Measurements from ENCODE around the gene MAPK8.
"Not testable (repeated sequence)": the region's sequence is repeated elsewhere in the genome, so short reads cannot be mapped to it uniquely, and the experiment has no call there.

MAPK8 gene

DNA sequence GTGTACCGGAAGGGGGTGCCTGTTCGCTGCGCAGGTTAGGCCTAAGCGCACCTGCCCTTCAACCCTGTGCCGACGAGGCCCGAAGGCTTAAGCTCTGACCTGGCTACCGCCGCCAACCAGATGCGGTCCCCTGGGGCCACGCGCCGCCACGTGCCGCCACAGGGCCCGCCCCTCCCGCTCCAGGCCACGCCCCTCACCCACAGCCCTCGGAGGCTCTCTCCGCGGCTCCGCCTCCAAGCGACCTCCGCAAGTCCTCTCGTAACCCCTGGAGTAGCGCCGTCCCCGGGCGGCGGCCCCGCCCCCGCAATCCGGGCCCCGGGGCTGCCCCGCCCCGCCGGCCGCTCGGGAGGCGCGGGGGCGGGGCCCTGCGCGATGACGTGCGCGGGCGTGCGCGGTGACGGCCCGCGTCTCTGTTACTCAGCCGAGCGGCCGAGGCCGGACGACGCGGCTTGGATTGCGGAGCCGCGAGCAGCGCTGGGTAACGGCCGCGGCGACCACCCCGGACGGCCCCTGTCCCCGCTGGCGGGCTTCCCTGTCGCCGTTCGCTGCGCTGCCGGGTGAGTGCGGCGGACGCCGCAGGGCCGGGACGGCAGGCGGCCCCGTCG lies at the start of gene MAPK8:
TSS of gene MAPK8 (plus strand) at position 413 of the 605 bp plus-strand sequence. CDS start 94,984 bp downstream, outside the sequence.
- peak; percentile 90 for DNase-seq (ENCODE audit: low read depth)

DNA sequence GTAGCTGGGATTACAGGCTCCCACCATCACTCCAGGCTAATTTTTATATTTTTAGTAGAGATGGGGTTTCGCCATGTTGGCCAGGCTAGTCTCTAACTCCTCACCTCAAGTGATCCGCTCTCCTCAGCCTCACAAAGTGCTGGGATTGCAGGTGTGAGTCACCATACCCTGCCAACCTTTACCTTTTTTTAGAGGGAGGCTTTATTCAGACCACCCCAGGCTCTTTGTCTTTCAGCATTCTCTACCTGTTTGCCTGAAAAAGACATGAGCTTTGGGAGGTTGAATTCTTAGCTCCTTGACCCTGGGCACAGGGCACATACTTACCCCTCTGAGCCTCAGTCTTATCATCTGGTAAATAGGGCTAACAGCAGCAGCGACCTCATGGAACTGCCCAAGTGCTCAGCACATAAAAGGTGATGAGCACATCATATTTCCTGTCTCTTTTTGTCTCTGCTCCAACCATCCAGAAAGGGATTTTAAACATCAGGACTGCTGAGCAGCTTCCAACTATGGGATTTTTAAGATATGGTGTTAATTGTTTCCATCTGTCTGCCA lies 49.0 kb upstream of the MAPK8 start:
- no peak for DNase-seq (ENCODE audit: low read depth)

DNA sequence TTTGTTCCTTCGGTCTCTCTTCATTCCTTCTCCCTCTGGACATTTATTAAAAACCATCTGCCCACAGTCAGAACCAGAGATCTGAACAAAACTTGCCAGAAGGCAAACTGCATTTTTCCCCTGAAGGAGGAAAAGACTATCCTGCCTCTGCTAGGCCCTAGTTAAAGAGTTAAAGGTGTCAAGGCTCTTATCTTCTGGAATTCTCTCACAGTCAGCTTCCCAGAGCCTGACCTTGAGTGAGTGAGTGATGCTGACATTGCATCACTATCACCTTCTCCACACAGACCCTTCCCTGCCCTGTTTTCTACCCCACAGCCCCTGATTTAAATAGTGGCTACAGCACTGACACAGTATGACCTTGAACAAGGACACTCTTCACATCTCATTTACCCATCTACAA lies 48.4 kb upstream of the MAPK8 start:
- DNase-seq (ENCODE audit: low read depth) = no peak

DNA sequence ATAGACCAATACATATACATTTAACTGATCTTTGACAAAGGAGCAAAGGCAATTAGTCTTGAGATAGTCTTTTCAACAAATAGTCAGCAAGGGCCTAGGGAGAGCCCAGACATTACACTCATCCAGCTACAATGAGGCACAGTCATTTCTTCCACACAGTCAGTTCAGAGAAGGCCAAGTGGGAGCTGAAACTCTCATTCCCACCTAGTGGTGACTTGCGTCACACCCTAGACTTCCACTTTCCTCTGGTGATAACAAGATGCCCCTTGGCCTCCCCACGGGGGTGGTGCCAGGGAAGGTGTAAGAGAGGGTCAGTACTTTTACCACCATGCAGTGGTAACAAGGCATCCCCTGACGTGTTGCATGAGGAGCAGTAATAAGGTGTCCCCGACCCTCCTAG lies 39.9 kb upstream of the MAPK8 start:
- no peak for DNase-seq (ENCODE audit: low read depth)

DNA sequence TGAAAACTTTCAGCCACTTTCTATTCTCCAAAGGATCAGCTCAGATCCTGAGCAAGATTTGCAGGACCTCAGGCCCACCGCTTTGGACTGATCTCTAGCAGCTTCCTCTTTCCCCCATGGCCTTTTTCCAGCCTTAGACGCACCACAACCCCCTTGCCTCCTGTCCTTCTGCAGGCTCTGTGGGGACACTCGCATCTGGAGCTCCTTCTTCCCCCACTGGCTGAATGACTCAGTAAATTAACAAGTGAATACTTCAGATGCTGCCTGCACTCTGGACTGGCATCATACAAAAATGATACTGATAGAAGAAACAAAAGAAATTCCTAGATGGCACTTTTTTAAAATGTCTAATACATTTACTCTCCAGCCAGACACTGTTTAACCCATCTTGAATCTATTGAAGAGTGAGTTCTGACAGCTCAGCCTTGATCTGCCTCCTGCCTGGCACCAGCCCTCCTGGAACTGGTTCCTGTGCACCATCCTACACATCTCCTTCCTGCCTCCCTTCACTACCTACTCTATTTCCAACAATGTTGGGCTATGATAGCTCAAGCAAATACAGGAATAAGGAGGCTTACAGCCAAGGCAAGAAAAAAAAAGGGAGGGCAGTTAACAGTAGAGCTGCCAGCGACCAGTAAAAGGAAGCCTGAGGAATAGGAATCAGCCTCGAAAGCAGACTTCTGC lies 35.3 kb upstream of the MAPK8 start:
- no peak for DNase-seq (ENCODE audit: low read depth)

DNA sequence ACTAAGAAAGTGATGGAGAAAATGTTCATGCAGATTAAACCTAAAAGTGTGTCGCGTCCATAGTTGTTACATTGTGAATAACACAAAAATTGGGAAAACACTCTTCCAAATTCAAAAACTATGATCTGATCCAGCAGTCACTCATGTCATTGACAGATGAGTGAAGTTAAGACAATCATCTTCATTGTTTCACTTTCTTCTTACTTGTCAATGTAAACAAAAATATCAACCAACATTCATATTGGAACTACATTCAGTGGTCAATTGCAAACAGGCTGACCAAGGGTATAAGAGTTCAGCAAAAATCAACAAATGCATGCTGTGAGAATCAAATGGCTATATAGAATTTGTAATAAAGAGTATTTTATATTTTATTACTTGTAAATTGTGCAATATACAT lies 33.8 kb upstream of the MAPK8 start:
- DNase-seq (ENCODE audit: low read depth) = no peak

DNA sequence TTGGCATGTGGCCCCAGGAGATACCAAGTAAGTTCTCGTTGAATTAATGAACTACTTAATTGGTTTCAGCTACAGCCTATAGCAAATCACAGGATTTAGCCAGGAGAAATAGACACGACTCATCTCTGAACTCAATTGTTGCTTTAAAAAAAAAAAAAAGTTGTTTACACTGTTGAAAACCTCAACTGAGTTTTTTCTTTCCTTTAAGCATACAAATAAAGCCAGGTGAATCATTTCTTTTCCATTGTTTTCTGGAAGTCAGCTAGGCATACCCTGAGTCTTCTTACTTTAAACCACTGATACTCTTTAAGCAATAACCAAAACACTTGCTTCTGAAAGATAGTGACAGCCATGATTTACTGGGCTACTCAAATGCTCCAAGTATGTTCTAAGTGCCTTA lies 32.7 kb upstream of the MAPK8 start:
- no peak for DNase-seq (ENCODE audit: low read depth)

DNA sequence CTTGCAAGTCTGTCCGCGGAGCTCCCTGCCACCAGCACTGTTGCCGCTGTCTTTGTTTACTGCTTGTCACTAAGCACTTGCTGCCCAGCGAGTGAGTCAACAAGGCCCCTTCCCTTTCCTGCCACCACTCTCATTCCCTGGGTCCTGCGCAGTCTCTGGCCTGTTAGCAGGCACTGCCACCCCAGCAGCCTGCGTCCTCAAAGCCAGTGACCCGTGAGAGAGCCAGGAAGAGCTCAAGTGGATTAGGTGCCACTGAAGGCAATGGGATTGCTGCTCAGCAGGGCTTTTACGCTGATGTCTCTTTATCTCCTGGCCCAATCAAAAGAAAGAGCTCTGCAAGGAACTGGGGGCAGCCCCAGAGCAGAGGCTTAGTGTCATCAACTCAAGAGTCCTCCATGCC lies 31.8 kb upstream of the MAPK8 start, which contains the start of gene FRMPD2:
TSS of gene FRMPD2 (minus strand) at position 61 of the 400 bp plus-strand sequence. CDS start 129 bp downstream, outside the sequence.
- DNase-seq (ENCODE audit: low read depth) = no peak

DNA sequence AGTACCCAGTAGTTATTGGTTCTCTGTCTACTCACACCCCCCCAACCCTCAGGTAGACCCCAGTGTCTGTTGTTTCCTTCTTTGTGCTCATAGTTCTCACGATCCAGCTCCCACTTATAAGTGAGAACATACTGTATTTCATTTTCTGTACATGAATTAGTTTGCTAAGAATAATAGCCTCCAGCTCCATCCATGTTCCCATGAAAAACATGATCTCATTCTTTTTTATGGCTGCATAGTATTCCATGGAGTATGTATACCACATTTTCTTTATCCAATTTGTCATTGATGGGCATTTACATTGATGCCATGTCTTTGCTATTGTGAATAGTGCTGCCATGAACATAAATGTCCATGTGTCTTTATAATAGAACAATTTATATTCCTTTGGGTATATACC lies 29.4 kb upstream of the MAPK8 start:
- DNase-seq (ENCODE audit: low read depth) = no peak

DNA sequence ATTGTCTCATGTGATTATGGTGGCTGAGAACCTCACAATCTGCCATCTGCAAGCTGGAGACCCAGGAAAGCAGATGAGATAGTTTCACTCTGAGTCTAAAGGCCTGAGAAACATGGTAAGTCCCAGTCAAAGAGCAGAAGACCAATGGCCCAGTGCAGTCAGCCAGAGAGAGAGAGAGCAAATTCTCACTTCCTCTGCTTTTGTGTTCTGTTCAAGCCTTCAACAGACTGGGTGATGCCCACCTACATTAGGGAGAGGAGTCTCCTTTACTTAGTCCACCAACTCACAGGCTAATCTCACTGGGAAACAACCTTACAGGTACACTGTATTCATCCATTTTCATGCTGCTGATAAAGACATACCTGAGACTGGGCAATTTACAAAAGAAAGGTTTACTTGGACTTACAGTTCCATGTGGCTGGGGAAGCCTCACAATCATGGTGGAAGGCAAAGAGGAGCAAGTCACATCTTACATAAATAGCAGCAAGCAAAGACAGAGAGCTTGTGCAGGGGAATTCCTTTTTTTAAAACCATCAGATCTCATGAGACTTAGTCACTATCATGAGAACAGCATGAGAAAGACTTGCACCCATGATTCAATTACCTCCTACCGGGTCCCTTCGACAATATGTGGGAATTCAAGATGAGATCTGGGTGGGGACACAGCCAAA lies 27.3 kb upstream of the MAPK8 start:
- no peak for DNase-seq (ENCODE audit: low read depth)

DNA sequence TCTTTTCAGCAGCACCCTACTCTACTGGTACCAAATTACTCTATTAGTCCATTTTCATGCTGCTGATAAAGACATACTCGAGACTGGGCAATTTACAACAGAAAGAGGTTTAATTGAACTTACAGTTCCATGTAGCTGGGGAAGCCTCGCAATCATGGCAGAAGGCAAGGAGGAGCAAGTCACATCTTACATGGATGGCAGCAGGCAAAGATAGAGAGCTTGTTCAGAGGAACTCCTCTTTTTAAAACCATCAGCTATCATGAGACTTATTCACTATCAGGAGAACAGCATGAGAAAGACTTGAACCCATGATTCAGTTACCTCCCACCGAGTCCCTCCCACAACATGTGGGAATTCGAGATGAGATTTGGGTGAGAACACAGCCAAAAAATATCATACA lies 24.8 kb upstream of the MAPK8 start:
- DNase-seq (ENCODE audit: low read depth) = not testable (repeated sequence)

DNA sequence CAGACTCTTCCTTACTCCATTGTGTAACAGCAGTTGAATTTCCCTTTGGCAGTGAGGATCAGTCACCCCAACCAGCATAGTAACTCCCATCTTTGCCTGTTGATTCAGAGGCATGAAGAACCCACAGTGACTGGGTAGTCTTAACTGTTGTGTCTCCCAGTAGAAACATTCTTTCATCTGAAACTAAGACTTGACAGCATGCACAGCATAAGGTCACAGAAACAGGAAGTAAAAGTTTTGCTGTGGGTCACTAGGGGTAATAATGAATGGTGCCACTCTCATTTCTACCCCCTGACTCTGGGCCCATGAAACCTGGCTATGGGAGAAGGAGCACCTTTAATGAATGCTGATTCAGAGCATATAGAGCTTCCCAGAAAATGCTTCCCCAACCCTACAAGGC lies 23.6 kb upstream of the MAPK8 start:
- no peak for DNase-seq (ENCODE audit: low read depth)

DNA sequence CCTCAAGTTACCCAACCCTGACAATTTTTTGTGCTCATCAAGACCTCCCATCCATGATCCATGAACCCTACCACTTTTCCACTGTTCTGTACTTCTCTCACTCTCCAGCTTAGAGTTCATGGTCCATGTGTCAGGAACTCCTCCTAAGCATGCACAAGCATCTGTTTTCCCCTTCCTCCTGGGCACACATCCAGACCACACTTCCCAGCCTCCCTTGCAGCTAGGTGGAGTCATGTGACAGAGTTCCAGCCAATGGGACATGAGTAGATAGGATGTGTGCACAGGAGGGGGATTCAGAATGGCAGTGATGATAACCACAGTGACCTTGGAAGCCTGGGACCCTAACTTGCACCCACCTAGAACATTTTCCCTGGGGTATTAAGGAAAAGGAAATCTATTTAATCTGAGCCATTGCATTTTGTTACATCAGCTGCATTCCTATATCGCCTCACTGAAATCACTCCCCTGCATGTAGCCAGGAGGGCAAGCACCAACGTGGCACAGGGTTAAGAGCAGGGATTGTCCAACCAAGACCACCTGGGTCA lies 22.4 kb upstream of the MAPK8 start:
- DNase-seq (ENCODE audit: low read depth) = no peak

DNA sequence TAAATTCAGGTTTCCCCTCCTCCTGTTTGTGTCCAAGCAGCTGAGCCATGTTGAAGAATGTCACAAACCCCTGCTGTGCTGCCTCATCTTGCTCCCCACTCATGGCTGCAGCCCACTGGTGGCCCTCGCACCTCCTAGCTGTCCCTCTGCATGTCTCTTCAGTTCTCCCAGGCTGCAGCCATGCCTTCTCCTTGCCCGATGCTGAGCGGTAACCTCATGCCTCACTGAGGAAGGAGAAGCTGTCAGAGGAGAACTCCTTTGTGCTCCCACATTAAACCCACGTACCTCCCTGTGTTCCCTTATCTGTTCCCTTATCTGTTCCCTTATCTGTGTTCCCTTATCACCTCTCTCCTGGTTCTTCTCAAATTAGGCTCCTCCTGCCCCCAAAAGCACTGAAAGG lies 21.7 kb upstream of the MAPK8 start:
- DNase-seq (ENCODE audit: low read depth) = no peak

DNA sequence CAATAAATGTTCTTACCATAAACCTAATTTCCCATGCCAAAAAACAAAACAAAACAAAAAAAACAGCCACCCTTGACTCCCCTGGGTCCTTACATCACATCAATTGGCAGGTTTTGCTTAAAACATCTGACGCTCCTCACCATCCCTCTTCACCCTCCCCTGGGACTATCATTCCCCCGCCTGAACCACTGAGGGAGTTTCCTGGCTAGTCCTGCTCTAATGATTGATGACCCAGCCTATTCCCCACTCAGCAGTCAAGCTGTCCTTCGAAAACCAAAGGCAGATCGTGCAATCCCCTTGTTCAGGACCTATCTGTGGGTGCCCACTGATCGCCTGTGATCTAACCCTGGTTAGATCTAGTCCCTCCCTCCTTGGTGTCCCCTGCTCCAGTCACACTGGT lies 20.8 kb upstream of the MAPK8 start:
- no peak for DNase-seq (ENCODE audit: low read depth)

DNA sequence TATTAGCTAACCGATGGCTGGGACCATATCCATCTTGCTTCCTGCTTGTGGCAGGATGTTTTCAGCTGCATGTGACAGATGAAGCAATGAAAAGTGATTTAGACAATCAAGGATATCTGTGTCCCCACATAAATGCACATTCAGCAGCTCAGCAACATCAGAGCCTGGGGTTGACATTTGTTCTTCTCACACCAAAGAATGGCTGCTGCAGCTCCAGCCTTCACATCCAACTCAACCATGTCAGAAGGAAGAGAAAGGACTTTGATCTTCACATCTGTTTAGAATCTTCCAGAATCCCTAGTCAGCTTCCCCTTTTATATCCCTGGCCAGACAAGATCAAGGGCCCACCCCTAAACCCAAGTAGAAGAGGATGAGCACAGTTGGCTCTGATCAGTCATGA lies 20.1 kb upstream of the MAPK8 start:
- DNase-seq (ENCODE audit: low read depth) = no peak

DNA sequence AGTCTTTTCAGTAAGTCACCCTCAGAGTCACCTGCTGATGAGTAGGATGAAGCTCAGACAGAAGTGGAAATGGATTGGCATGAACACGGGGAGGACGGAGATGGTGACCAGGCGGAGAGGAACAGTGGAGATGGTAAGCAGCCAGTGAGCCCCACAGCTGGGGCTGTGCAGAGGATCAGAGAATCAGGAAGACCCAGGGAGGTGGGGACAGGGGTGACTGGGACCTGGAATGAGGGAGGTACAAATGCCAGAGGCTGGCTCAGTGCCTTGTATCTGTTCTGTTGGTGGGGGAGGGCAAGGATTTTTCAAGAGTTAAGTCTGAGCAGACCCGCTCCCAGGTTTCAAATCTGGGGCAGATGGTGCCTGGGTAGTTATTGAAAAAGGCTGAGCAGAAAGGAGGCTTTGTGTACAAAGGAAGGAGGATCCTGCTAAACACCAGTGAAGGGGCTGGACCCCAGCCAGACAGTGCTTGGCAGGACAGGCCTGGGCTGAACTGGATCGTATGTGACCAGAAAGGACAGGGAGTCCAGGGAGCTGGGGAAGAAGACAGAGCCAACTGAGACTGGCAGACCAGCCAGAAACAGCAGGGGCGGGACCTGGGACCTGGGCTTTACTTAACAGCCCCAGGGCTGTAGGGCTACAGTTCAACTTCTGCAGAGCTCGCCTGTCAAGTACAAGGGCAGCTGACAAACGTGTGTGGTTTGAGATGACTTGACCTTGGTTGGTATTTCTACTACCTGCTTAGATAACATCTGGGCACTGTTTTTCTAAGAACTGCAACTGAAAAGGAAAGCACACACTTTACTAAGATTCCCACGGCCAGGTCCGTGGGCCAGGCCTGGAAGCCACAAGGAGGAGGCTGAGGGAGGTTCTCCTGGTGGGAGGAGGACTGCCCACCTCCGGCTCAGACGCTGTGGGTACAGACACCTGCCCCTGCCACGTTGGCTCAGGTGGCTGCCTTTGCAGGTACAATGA lies 18.8 kb upstream of the MAPK8 start:
- no peak for DNase-seq (ENCODE audit: low read depth)

DNA sequence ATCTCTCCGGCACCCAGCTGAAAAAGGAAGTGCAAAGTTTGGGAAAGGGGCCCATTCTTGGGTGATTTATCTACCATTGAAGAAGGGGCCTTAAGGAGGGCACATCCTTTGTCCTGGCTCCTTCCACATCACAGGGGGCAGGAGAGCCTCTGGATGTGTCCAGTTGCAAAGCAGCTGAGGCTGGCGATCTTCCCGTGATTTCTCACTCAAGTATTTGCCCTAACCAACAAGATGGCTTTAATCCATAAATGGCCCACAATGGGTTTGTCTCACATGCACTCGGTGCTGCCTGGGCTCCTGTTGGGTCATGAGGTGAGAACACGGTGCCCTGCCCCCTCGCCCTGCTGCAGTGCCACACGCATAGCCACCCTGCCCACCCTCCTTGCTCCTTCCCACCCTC lies 17.8 kb upstream of the MAPK8 start:
- no peak for DNase-seq (ENCODE audit: low read depth)

DNA sequence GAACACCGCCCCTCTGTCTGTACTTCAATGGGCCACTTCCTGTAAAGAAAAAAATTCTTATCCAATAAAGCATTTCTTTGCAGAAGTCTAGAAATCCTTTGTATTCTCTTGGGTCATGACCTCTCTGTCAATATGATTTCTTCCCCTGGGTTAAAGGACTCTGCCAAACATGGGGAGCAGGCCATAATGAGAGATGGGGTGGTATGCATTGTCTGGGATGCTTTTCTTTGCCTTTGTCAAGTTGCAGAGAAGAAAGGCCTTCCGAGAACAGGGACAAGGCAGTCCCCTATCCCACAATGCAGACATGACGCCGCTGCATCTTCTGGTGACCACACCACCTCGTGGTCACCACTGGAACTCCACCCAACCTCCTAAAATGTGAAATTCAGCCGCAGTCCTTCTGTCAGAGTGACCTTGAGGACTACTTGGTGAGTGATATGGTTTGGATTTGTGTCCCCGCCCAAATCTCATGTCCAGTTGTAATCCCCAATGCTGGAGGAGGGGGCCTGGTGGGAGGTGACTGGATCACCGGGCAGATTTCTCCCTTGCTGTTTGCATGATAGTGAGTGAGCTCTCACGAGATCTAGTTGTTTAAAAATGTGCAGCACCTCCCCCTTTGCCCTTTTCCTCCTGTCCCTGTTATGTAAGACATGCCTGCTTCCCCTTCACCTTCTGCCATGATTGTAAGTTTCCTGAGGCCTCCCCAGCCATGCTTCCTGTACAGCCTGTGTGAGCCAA lies 16.8 kb upstream of the MAPK8 start:
- peak; percentile 13 for DNase-seq (ENCODE audit: low read depth)

DNA sequence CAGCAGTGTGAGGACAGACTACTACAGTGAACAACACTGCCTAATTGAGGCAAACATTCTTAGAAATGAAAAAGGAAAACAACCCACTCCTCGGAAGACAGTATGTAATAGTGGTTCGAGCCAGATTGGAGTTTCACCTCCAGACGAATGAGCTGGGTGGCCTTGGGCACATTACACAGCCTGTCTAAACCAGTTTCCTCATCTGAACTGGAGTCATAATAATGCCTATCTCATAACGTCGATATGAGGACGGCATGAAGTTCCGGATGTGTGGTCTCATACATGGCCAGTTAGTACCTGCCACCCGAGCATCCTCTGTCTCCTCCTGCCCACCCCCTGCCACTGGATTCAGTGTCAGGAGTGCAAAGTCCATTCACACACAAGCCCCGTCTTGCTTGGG lies 16.2 kb upstream of the MAPK8 start:
- no peak for DNase-seq (ENCODE audit: low read depth)

DNA sequence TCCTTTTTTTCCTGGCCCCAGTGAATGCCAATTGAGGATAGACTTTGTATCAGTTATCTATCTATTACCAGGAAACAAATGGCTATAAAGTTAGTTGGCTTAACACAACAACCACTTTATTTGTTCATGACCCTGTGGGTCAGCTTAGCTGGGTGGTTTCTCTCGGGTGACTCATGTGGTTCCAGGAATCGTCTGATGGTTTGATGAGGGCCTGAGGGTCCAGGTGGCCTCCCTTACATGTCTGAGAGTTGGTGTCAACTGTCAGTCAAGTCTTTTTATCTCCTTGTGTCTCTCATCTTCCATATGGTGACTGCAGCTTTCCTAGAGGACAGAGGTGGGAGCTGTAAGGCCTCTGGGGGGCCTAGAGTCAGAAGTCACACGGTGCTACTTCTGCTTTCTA lies 15.3 kb upstream of the MAPK8 start:
- DNase-seq (ENCODE audit: low read depth) = no peak
